Measurements from ENCODE around the gene ZNF662. TPM values are rescaled to one million over a fixed set of nuclear protein-coding genes. Genes with fewer than 3 reads are reported as not detected.
"Not testable (repeated sequence)": the region's sequence is repeated elsewhere in the genome, so short reads cannot be mapped to it uniquely, and the experiment has no call there.

The ZNF662 gene
- polyA plus RNA-seq, 1 experiment = 1.3 TPM

GRCh38 chr3:42880601-42881451 is 25.1 kb upstream of the ZNF662 start:
- peak; percentile 23 for DNase-seq (ENCODE audit: low read depth, low spot score)
- POLR2A ChIA-PET = no interaction called here
- CTCF ChIA-PET = interaction anchor here (0.6 to 2.4 kb wide), 8 partner anchors 19 to 938 kb away, joined by 3 to 15 read pairs (median 4); partner anchors contain the start of gene SEC22C

GRCh38 chr3:42883251-42883930 is 22.6 kb upstream of the ZNF662 start:
- H3K9me3 ChIP-seq (ENCODE audit: control insufficient read depth, insufficient read depth, low read length); POLR2A ChIA-PET; H3K4me3 ChIP-seq (ENCODE audit: low read depth, low read length); H3K27me3 ChIP-seq (ENCODE audit: control insufficient read depth, insufficient read depth, low read length); H3K27ac ChIP-seq (ENCODE audit: low read depth, low read length); CTCF ChIA-PET; DNase-seq (ENCODE audit: low read depth, low spot score): not testable (repeated sequence)

More at GRCh38 chr3:42880601-42881451, 25.1 kb upstream of the ZNF662 start:
- peak overlapping the region; percentile 65 for H3K4me3 ChIP-seq (ENCODE audit: low read depth, low read length)
- TF ChIP-seq CTCF (IDR thresholded peaks at IDR 0.05; ENCODE audit: low read depth, low read length) = peak; percentile 83
- H3K9me3 ChIP-seq (ENCODE audit: control insufficient read depth, insufficient read depth, low read length) = no peaks in the 10 kb centered on the region
- H3K27me3 ChIP-seq (ENCODE audit: control insufficient read depth, insufficient read depth, low read length) = peaks cover 7% of the 10 kb centered on the region
- H3K27ac ChIP-seq (ENCODE audit: low read depth, low read length) = no peak overlapping the region

GRCh38 chr3:42884324-42884723 is 21.6 kb upstream of the ZNF662 start:
- H3K27me3 ChIP-seq (ENCODE audit: control insufficient read depth, insufficient read depth, low read length) = peaks cover 2% of the 10 kb centered on the region
- CTCF ChIA-PET = no interaction called here
- POLR2A ChIA-PET = no interaction called here

GRCh38 chr3:42886294-42886822 is 19.6 kb upstream of the ZNF662 start:
- peaks cover 4% of the 10 kb centered on the region for H3K27me3 ChIP-seq (ENCODE audit: control insufficient read depth, insufficient read depth, low read length)
- H3K9me3 ChIP-seq (ENCODE audit: control insufficient read depth, insufficient read depth, low read length) = no peaks in the 10 kb centered on the region
- CTCF ChIA-PET = no interaction called here
- no peak overlapping the region for H3K27ac ChIP-seq (ENCODE audit: low read depth, low read length)
- no peak overlapping the region for H3K4me3 ChIP-seq (ENCODE audit: low read depth, low read length)
- no peak for DNase-seq (ENCODE audit: low read depth, low spot score)
- POLR2A ChIA-PET = no interaction called here
- no peak for TF ChIP-seq CTCF (IDR thresholded peaks at IDR 0.05; ENCODE audit: low read depth, low read length)

More at GRCh38 chr3:42884324-42884723, 21.6 kb upstream of the ZNF662 start:
- no peak for TF ChIP-seq CTCF (IDR thresholded peaks at IDR 0.05; ENCODE audit: low read depth, low read length)
- no peak for DNase-seq (ENCODE audit: low read depth, low spot score)
- Histone ChIP-seq H3K4me3 (ENCODE audit: low read depth, low read length) (no peak overlapping the region), H3K27ac (ENCODE audit: low read depth, low read length) (no peak overlapping the region), H3K9me3 (ENCODE audit: control insufficient read depth, insufficient read depth, low read length) (no peaks in the 10 kb centered on the region)

- Histone ChIP-seq H3K27me3 (ENCODE audit: control insufficient read depth, insufficient read depth, low read length) (peaks cover 4% of the 10 kb centered on the region), H3K9me3 (ENCODE audit: control insufficient read depth, insufficient read depth, low read length) (no peaks in the 10 kb centered on the region), H3K27ac (ENCODE audit: low read depth, low read length) (no peak overlapping the region), H3K4me3 (ENCODE audit: low read depth, low read length) (no peak overlapping the region)
- ChIA-PET POLR2A (no interaction called here), CTCF (no interaction called here)
- no peak for DNase-seq (ENCODE audit: low read depth, low spot score)
- TF ChIP-seq CTCF (IDR thresholded peaks at IDR 0.05; ENCODE audit: low read depth, low read length) = no peak
These were observed 18.9 kb upstream of the ZNF662 start for GRCh38 chr3:42887084-42887483.

Measured in AG04450 (cell line).